Keratinocyte (primary cell): ENCODE results near the gene TYW1B. TPM values are rescaled to one million over a fixed set of nuclear protein-coding genes. Genes with fewer than 3 reads are reported as not detected.
"Not testable (repeated sequence)": the region's sequence is repeated elsewhere in the genome, so short reads cannot be mapped to it uniquely, and the experiment has no call there.

ENCODE experiments used
- DNase-seq: peaks from one replicate; pipeline ENCODE4 v3.0.0-alpha.2; 2011; ENCODE audit warnings: low read depth, missing footprints, low spot score
- FAIRE-seq: peaks from 2 replicates; lab custom pipeline; 2011; peaks lifted over from hg19 to GRCh38; lab: Jason Lieb, UNC
- H2AFZ ChIP-seq: 2 replicates; pipeline ENCODE4 v1.6.0; 2012; ENCODE audit warnings: low read length, control low read depth, inconsistent platforms; ENCODE audit not compliant: control insufficient read depth
- H3K27ac ChIP-seq: 2 replicates; pipeline ENCODE4 v1.5.1; 2011; ENCODE audit warnings: low read length; ENCODE audit not compliant: control insufficient read depth, insufficient read depth
- H3K27me3 ChIP-seq: 3 replicates; pipeline ENCODE4 v1.6.0; 2011; ENCODE audit warnings: low read length; ENCODE audit not compliant: control insufficient read depth, insufficient read depth; ENCODE audit errors: extremely low read depth
- H3K36me3 ChIP-seq, 2 experiments: 2 replicates in 1 of 2; 3 replicates in 1 of 2; pipeline ENCODE4 v1.5.1; 2011; ENCODE audit warnings: low read length in 2 of 2, mild to moderate bottlenecking in 1 of 2; ENCODE audit not compliant: control insufficient read depth in 2 of 2, insufficient read depth in 2 of 2; ENCODE audit errors: extremely low read depth in 1 of 2
- H3K4me1 ChIP-seq: 3 replicates; pipeline ENCODE4 v1.5.1; 2011; ENCODE audit warnings: low read length; ENCODE audit not compliant: control insufficient read depth, insufficient read depth; ENCODE audit errors: extremely low read depth
- H3K4me2 ChIP-seq: 3 replicates; pipeline ENCODE4 v1.6.0; 2011; ENCODE audit warnings: low read depth, low read length; ENCODE audit not compliant: control insufficient read depth, insufficient read depth; ENCODE audit errors: extremely low read depth
- H3K4me3 ChIP-seq, 3 experiments: fragments of 200-600 bp in 1 of 3; sonication (generic) in 1 of 3; 2 replicates in 2 of 3; 3 replicates in 1 of 3; pipeline ENCODE4 v1.5.1; 2011 to 2016; ENCODE audit warnings: low read length in 3 of 3, mild to moderate bottlenecking in 3 of 3, control low read depth in 2 of 3, inconsistent platforms in 1 of 3, low read depth in 1 of 3, mixed read lengths in 1 of 3, mixed run types in 1 of 3, moderate library complexity in 1 of 3; ENCODE audit not compliant: control insufficient read depth in 2 of 3, insufficient read depth in 2 of 3; ENCODE audit errors: extremely low read depth in 1 of 3
- H3K79me2 ChIP-seq: 2 replicates; pipeline ENCODE4 v1.6.0; 2012; ENCODE audit warnings: low read length; ENCODE audit not compliant: control insufficient read depth, insufficient read depth
- H3K9ac ChIP-seq: 3 replicates; pipeline ENCODE4 v1.6.0; 2011; ENCODE audit warnings: low read length; ENCODE audit not compliant: control insufficient read depth, insufficient read depth; ENCODE audit errors: extremely low read depth
- H3K9me1 ChIP-seq: 3 replicates; pipeline ENCODE4 v1.6.0; 2011; ENCODE audit warnings: low read length; ENCODE audit not compliant: control insufficient read depth, insufficient read depth; ENCODE audit errors: extremely low read depth
- H3K9me3 ChIP-seq: 2 replicates; pipeline ENCODE4 v1.5.1; 2012; ENCODE audit warnings: low read depth, low read length; ENCODE audit not compliant: control insufficient read depth
- H4K20me1 ChIP-seq: 3 replicates; pipeline ENCODE4 v1.6.0; 2011; ENCODE audit warnings: low read length; ENCODE audit not compliant: control insufficient read depth, insufficient read depth; ENCODE audit errors: extremely low read depth
- dilution Hi-C: fragments of 300-500 bp; cut with MboI; formaldehyde crosslinking; loops from one replicate; pipeline ENCODE4 v1.7.0; 2020; ENCODE audit warnings: low sequenced_read_pairs; ENCODE audit not compliant: extremely low pct_ligation_motif_present
- polyA minus RNA-seq, 3 experiments: library from RNA; depleted of rRNA, polyadenylated mRNA; stranded (reverse); fragments of >200 nt; gene quantifications; 1 replicate in 1 of 3; 2 replicates in 1 of 3; 3 replicates in 1 of 3; pipeline ENCODE4 v1.2.3, GENCODE V29; 2011
- polyA plus RNA-seq, 5 experiments: library from polyadenylated mRNA; depleted of rRNA in 3 of 5; stranded (reverse) in 3 of 5; stranded (forward) in 1 of 5; unstranded in 1 of 5; fragments of >200 nt; gene quantifications; 1 replicate in 1 of 5; 2 replicates in 3 of 5; 3 replicates in 1 of 5; pipeline versions ENCODE4 v1.2.1 to v1.2.3, GENCODE V29; 2011 to 2012; ENCODE audit warnings: missing spikeins in 2 of 5, low read depth in 1 of 5, low replicate concordance in 1 of 5
- TF ChIP-seq, protein P1 (sequence below), 3 experiments: IDR thresholded peaks in 1 of 3; conservative IDR thresholded peaks in 1 of 3; optimal IDR thresholded peaks in 1 of 3; 2 replicates in 2 of 3; 3 replicates in 1 of 3; pipeline versions ENCODE3 to v1.5.1; 2011; ENCODE audit warnings: low read length in 3 of 3, mild to moderate bottlenecking in 3 of 3, moderate library complexity in 2 of 3, control low read depth in 1 of 3, inconsistent platforms in 1 of 3; ENCODE audit not compliant: insufficient read depth in 2 of 3; ENCODE audit errors: extremely low read depth in 1 of 3

The TYW1B gene, protein sequence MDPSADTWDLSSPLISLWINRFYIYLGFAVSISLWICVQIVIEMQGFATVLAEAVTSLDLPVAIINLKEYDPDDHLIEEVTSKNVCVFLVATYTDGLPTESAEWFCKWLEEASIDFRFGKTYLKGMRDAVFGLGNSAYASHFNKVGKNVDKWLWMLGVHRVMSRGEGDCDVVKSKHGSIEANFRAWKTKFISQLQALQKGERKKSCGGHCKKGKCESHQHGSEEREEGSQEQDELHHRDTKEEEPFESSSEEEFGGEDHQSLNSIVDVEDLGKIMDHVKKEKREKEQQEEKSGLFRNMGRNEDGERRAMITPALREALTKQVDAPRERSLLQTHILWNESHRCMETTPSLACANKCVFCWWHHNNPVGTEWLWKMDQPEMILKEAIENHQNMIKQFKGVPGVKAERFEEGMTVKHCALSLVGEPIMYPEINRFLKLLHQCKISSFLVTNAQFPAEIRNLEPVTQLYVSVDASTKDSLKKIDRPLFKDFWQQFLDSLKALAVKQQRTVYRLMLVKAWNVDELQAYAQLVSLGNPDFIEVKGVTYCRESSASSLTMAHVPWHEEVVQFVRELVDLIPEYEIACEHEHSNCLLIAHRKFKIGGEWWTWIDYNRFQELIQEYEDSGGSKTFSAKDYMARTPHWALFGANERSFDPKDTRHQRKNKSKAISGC
- polyA plus RNA-seq (1.4 to 2.5 TPM (median 1.9 TPM) in 3 replicates), polyA minus RNA-seq (4.3 to 8.1 TPM (median 7.7 TPM) in 3 replicates)
- polyA plus RNA-seq (2011; ENCODE audit: low read depth): 3.0 TPM
- polyA plus RNA-seq (2011; cell fraction: cytosol; rRNA removed): 0.99 and 1.1 TPM in 2 replicates
- 4.2 and 4.7 TPM in 2 replicates for polyA plus RNA-seq (2011; cell fraction: nucleus; rRNA removed)
- polyA plus RNA-seq (2012; ENCODE audit: low replicate concordance): 1.0 and 1.2 TPM in 2 replicates
- polyA minus RNA-seq (2011; cell fraction: cytosol; rRNA and poly(A)+ RNA removed): 1.7 TPM
- 4.1 and 6.4 TPM in 2 replicates for polyA minus RNA-seq (2011; cell fraction: nucleus; rRNA and poly(A)+ RNA removed)

DNA sequence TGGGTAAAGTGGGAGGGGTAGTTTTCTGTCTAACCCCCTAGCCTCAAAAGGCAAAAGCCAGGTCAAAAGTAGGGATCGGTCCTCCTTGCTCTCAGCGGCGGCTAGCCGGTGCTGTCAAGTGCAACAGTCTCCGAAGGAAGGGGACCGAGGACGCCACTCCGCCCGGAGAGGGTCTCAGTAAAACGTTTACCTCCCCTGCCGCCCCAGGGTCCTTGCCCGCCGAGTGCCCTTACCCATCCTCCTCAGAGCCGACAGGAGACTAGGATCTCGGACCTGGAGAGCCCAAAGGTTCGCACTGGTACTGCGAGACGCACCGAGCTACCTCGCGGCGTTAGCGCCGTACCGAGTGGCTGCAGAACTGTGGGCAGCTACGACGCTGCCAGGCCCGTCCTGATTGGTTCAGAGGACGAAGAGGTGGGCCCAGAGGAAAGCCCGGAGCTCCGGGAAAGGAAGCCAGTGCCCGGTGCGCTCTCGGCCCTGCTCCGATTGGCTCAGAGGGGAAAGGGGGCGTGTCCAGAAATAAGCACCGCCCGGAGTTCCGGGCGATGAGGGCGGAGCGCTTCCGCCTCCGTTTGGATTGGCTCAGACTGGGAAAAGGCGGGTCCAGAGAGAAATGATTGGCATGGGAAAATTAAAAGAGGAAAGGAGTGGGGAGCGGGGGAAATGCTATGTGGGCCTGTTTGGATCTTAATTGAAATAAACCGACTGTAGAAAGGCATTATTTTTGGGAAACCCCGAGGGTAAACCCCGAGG lies at the start of gene TYW1B:
Gene TYW1B (minus strand): TSS at position 362 of the 753 bp plus-strand sequence. CDS start 125 bp downstream, at position 237.
- dilution Hi-C loops, H3K9me1 ChIP-seq, H3K36me3 ChIP-seq, FAIRE-seq, H3K4me1 ChIP-seq, H3K9me3 ChIP-seq, H3K27me3 ChIP-seq, H4K20me1 ChIP-seq: not testable (repeated sequence)
- H2AFZ ChIP-seq: peak within 1 kb of the TSS; percentile 84
- TF ChIP-seq, protein P1, sequence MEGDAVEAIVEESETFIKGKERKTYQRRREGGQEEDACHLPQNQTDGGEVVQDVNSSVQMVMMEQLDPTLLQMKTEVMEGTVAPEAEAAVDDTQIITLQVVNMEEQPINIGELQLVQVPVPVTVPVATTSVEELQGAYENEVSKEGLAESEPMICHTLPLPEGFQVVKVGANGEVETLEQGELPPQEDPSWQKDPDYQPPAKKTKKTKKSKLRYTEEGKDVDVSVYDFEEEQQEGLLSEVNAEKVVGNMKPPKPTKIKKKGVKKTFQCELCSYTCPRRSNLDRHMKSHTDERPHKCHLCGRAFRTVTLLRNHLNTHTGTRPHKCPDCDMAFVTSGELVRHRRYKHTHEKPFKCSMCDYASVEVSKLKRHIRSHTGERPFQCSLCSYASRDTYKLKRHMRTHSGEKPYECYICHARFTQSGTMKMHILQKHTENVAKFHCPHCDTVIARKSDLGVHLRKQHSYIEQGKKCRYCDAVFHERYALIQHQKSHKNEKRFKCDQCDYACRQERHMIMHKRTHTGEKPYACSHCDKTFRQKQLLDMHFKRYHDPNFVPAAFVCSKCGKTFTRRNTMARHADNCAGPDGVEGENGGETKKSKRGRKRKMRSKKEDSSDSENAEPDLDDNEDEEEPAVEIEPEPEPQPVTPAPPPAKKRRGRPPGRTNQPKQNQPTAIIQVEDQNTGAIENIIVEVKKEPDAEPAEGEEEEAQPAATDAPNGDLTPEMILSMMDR (optimal IDR thresholded peaks at IDR 0.05 in 1 of 3, IDR thresholded peaks at IDR 0.05 in 1 of 3, conservative IDR thresholded peaks at IDR 0.05 in 1 of 3; ENCODE audit: extremely low read depth in 1 of 3, insufficient read depth in 2 of 3, low read length in 3 of 3): peak in 1 of 3 experiments; percentile 6
- H3K4me3 ChIP-seq: peak within 1 kb of the TSS; percentile 70 to 81 (median 77)
- H3K4me2 ChIP-seq: peak within 1 kb of the TSS; percentile 71
- DNase-seq: peak; percentile 68
- peaks cover 21% of the 10 kb centered on the region for H3K79me2 ChIP-seq
- peak within 1 kb of the TSS; percentile 79 for H3K9ac ChIP-seq
- peak within 1 kb of the TSS; percentile 60 for H3K27ac ChIP-seq

DNA sequence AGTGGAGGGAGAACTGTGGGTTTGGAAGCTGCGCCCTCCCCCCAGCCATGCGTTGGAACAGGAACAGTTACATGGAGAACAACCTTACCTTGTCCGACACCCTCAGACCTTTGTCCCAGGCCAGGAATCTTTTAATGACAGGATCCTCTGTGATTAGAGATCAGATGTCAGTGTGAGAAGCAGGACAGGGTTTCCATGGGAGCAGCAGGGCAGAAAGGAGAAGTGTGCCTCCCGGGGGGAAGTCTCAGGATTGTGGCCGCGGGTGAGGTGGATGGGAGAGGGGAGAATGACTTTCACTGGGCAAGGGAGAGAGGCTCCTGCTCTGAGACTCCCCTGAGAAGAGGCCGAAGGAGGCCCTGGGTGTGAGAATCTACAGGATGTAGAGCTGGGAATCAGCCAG lies 39.6 kb upstream of the TYW1B start:
- not testable (repeated sequence) for H3K4me2 ChIP-seq

DNA sequence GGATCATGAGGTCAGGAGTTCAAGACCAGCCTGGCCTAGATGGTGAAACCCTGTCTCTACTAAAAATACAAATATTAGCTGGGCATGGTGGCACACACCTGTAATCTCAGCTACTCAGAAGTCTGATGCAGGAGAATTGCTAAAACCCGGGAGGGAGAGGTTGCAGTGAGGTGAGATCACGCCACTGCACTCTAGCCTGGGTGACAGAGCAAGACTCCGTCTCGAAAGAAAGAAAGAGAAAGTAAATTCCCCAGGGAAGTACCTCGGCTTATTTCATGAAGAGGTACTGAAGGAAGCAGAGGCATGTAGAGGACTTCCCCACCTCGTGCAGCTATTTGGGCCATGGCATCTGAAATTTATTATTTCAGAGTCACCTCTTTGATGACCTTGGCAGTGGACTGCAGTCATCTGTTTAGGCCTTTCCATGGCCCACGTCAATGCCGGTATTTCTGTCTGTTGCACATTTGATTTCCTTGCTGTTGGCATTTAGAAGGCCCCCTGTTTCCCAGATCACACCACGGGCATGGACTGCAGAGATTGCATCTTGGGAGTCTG lies 30.9 kb upstream of the TYW1B start:
- H3K79me2 ChIP-seq, H3K4me2 ChIP-seq, H3K4me1 ChIP-seq, H3K4me3 ChIP-seq, H3K27me3 ChIP-seq, dilution Hi-C loops, H4K20me1 ChIP-seq, H3K36me3 ChIP-seq, DNase-seq, H3K9ac ChIP-seq, H3K9me3 ChIP-seq, H3K27ac ChIP-seq, FAIRE-seq, H3K9me1 ChIP-seq, H2AFZ ChIP-seq: not testable (repeated sequence)

More for the DNA sequence above, 39.6 kb upstream of the TYW1B start:
- FAIRE-seq, H2AFZ ChIP-seq, H3K27ac ChIP-seq, H3K9ac ChIP-seq, H3K36me3 ChIP-seq, H3K27me3 ChIP-seq, H3K4me3 ChIP-seq, H4K20me1 ChIP-seq, H3K9me1 ChIP-seq, DNase-seq, dilution Hi-C loops, H3K4me1 ChIP-seq, H3K9me3 ChIP-seq, H3K79me2 ChIP-seq: not testable (repeated sequence)
